ENCODE results near the gene WDR6. TPM values are rescaled to one million over a fixed set of nuclear protein-coding genes. Genes with fewer than 3 reads are reported as not detected.

WDR6 gene
- total and polyA plus RNA-seq, 2 experiments from 2014 or later: 76.5 to 156 TPM

GRCh38 chr3:49005303-49005680, 1.9 kb upstream of the WDR6 start:
- Mint-ChIP-seq H3K4me1 (peaks cover 21% of the 10 kb centered on the region), H3K4me3 (no peak overlapping the region), H3K27me3 (ENCODE audit: insufficient read depth, low read depth, poor library complexity) (peaks cover 12% of the 10 kb centered on the region)

More at GRCh38 chr3:49005303-49005680, 1.9 kb upstream of the WDR6 start:
- H3K4me3 ChIP-seq: no peak overlapping the region
- no peak for DNase-seq (ENCODE audit: low spot score)
- 0 out of 2 replicates have a peak, but pooled peaks cover 5% of the 10 kb centered on the region for H3F3A ChIP-seq (replicated peaks; ENCODE audit: low read depth)
- H3K27me3 ChIP-seq (ENCODE audit: insufficient read depth): no peaks in the 10 kb centered on the region
- H3K27ac ChIP-seq (ENCODE audit: low read depth): no peak overlapping the region
- ATAC-seq: no peak
- Mint-ChIP-seq H3K9me3 (peaks cover 3% of the 10 kb centered on the region; the same call in 2 of the 3 replicates), H3K36me3 (ENCODE audit: low read depth) (peaks cover 14% of the 10 kb centered on the region), H3K27ac (no peak overlapping the region)
- TF ChIP-seq JUNB (IDR thresholded peaks at IDR 0.05; ENCODE audit: unreplicated experiment): no peak
- no peak for TF ChIP-seq ETS1 (IDR thresholded peaks at IDR 0.05)
- no peak for TF ChIP-seq ZNF462 (CRISPR knock-in tag; IDR thresholded peaks at IDR 0.05)
- no peak for TF ChIP-seq NANOG (IDR thresholded peaks at IDR 0.05; ENCODE audit: borderline replicate concordance)
- no peak for TF ChIP-seq EZH2phosphoT487 (IDR thresholded peaks at IDR 0.05; ENCODE audit: unreplicated experiment)
- H3K36me3 ChIP-seq (ENCODE audit: insufficient read depth): no peaks in the 10 kb centered on the region
- no peak overlapping the region for H3K4me2 ChIP-seq
- H3K79me2 ChIP-seq (replicated peaks; ENCODE audit: insufficient read depth): peaks cover 28% of the 10 kb centered on the region
- peaks cover 16% of the 10 kb centered on the region for H4K20me1 ChIP-seq (replicated peaks; ENCODE audit: insufficient read depth)
- H2AFZ ChIP-seq: no peak overlapping the region
- no peaks in the 10 kb centered on the region; the same call in 1 of the 2 replicates for H3K9me2 ChIP-seq (ENCODE audit: insufficient read depth)
- H3K4me1 ChIP-seq (ENCODE audit: insufficient read depth): peaks cover 9% of the 10 kb centered on the region
